ENCODE measurements around the gene PRRC2C. TPM values are rescaled to one million over a fixed set of nuclear protein-coding genes. Genes with fewer than 3 reads are reported as not detected.

PRRC2C gene
- total RNA-seq, 1 experiment from 2014 or later, result 267 TPM

DNA sequence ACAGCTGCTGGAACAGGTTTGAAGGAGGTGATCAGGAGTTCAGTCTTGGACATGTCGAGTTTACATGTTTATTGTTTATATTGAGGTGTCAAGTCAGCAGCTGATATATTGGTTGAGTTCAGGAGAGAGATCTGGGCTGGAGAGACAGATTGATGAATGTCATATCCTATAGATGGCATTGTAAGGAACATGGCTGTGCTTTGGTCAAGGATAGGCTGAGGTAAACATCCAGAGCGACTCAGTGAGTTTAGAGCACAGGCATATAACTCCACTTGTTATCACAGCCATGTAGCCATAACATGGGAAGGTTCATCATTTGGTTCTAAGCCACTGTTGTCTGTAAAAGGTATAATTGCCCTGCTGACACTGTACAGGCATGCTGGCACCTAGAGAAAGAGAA, 131.3 kb downstream of the PRRC2C start:
- H2BK120ac ChIP-seq (ENCODE audit: low read depth, low read length, poor library complexity, severe bottlenecking), result no peak overlapping the region
- H2BK12ac ChIP-seq (ENCODE audit: insufficient read length, low read depth, low read length), result no peak overlapping the region
- H3K79me2 ChIP-seq (ENCODE audit: insufficient read depth, low read length), result no peaks in the 10 kb centered on the region
- H3K18ac ChIP-seq (ENCODE audit: insufficient read length, low read depth, low read length), result no peak overlapping the region
- H3K4ac ChIP-seq (ENCODE audit: low read depth, low read length), result no peak overlapping the region
- Mint-ChIP-seq H3K36me3 (ENCODE audit: insufficient read depth in 1 of 3, low read depth in 3 of 3) (no peaks in the 10 kb centered on the region), H3K27me3 (ENCODE audit: low read depth) (no peaks in the 10 kb centered on the region), H3K4me1 (peaks cover 10 to 13% of the 10 kb centered on the region in 2 experiments), H3K9me3 (no peaks in the 10 kb centered on the region; a peak in 1 of 5 replicates), H3K4me3 (no peak overlapping the region), H3K27ac (no peak overlapping the region)
- H4K8ac ChIP-seq (replicated peaks; ENCODE audit: insufficient read length, low read depth, low read length), result no peak overlapping the region
- H3K14ac ChIP-seq (ENCODE audit: insufficient read depth, low read length), result no peak overlapping the region
- H2AK5ac ChIP-seq (ENCODE audit: insufficient read length, low read length), result no peak overlapping the region
- no peak overlapping the region for H2BK15ac ChIP-seq (ENCODE audit: low read depth, low read length)
- no peak overlapping the region for H3K27ac ChIP-seq (ENCODE audit: insufficient read length, low read depth, low read length)
- no peaks in the 10 kb centered on the region for H3K9me3 ChIP-seq (ENCODE audit: control insufficient read depth, low read depth, low read length)
- no peak overlapping the region for H3K23ac ChIP-seq (ENCODE audit: insufficient read length, low read depth, low read length)
- no peaks in the 10 kb centered on the region for H3K27me3 ChIP-seq (ENCODE audit: insufficient read depth, low read length)
- H2BK20ac ChIP-seq (ENCODE audit: low read depth, low read length, poor library complexity, severe bottlenecking), result no peak overlapping the region
- TF ChIP-seq, protein P1, sequence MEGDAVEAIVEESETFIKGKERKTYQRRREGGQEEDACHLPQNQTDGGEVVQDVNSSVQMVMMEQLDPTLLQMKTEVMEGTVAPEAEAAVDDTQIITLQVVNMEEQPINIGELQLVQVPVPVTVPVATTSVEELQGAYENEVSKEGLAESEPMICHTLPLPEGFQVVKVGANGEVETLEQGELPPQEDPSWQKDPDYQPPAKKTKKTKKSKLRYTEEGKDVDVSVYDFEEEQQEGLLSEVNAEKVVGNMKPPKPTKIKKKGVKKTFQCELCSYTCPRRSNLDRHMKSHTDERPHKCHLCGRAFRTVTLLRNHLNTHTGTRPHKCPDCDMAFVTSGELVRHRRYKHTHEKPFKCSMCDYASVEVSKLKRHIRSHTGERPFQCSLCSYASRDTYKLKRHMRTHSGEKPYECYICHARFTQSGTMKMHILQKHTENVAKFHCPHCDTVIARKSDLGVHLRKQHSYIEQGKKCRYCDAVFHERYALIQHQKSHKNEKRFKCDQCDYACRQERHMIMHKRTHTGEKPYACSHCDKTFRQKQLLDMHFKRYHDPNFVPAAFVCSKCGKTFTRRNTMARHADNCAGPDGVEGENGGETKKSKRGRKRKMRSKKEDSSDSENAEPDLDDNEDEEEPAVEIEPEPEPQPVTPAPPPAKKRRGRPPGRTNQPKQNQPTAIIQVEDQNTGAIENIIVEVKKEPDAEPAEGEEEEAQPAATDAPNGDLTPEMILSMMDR (conservative IDR thresholded peaks at IDR 0.05), result no peak
- DNase-seq, result no peak
- no peaks in the 10 kb centered on the region for H4K20me1 ChIP-seq (ENCODE audit: control insufficient read depth, insufficient read depth, insufficient read length)
- H4K5ac ChIP-seq (ENCODE audit: insufficient read length, low read depth, low read length), result no peak overlapping the region
- no CpG with 5 or more reads among the region's 2 CpGs for WGBS (ENCODE audit: extremely low coverage, insufficient read length, low lambda C conversion rate)
- no peak overlapping the region for H3T11ph ChIP-seq (ENCODE audit: low read length)
- no peak overlapping the region for H2AFZ ChIP-seq (ENCODE audit: low read length)
- H3K4me2 ChIP-seq (ENCODE audit: insufficient read depth, insufficient read length, low read length), result no peak overlapping the region
- H3K79me1 ChIP-seq (ENCODE audit: insufficient read depth, low read depth, low read length, poor library complexity, severe bottlenecking), result no peaks in the 10 kb centered on the region
- no peak overlapping the region for H3K9ac ChIP-seq (ENCODE audit: extremely low read depth, insufficient read length, low read length)
- H2BK5ac ChIP-seq (ENCODE audit: insufficient read length, low read length), result no peak overlapping the region
- H3K56ac ChIP-seq (ENCODE audit: insufficient read length, low read depth, low read length), result no peak overlapping the region
- no peaks in the 10 kb centered on the region for H3K23me2 ChIP-seq (ENCODE audit: insufficient read length, low read depth, low read length, poor library complexity, severe bottlenecking)
- no peaks in the 10 kb centered on the region for H3K4me1 ChIP-seq (ENCODE audit: insufficient read depth, low read length)
- H4K91ac ChIP-seq (ENCODE audit: insufficient read length, low read depth, low read length), result no peak overlapping the region
